Cardiac muscle cell (in vitro differentiated cells and primary cell): ENCODE measurements around the gene NFATC3. TPM values are rescaled to one million over a fixed set of nuclear protein-coding genes. Genes with fewer than 3 reads are reported as not detected.
"Not testable (repeated sequence)": the region's sequence is repeated elsewhere in the genome, so short reads cannot be mapped to it uniquely, and the experiment has no call there.

Source experiments
- DNase-seq, 2 donors: peaks; one replicate each; pipeline versions ENCODE4 v3.0.0 to v3.0.0-alpha.2; 2010 to 2017; ENCODE audit warnings: low read depth in 1 of 2, low spot score in 1 of 2
- H3K27ac ChIP-seq: fragments of 200-600 bp; sonication (generic); 2 replicates; pipeline ENCODE4 v1.5.1; 2016
- H3K27me3 ChIP-seq: fragments of 200-600 bp; sonication (generic); 2 replicates; pipeline ENCODE4 v1.6.0; 2016; ENCODE audit warnings: control low read depth
- H3K36me3 ChIP-seq: fragments of 200-600 bp; sonication (generic); 2 replicates; pipeline ENCODE4 v1.5.1; 2016; ENCODE audit warnings: control low read depth
- H3K4me1 ChIP-seq: fragments of 200-600 bp; sonication (generic); 2 replicates; pipeline ENCODE4 v1.8.1; 2017; ENCODE audit warnings: low read depth, mild to moderate bottlenecking, mixed run types
- H3K4me3 ChIP-seq: fragments of 200-600 bp; sonication (generic); 2 replicates; pipeline ENCODE4 v1.5.1; 2016; ENCODE audit warnings: mild to moderate bottlenecking
- H3K9me3 ChIP-seq: fragments of 200-600 bp; sonication (generic); 2 replicates; pipeline ENCODE4 v1.5.1; 2017; ENCODE audit warnings: low read depth, mild to moderate bottlenecking, control low read depth
- polyA plus RNA-seq: library from polyadenylated mRNA; unstranded; fragments of >200 nt; fragmentation: Nextera tagmentation; extraction: Ambion mirVana; gene quantifications from 2 replicates; pipeline ENCODE4 v1.2.1, GENCODE V29; 2016
- total RNA-seq: library from RNA; depleted of rRNA; stranded (reverse); fragments of >200 nt; gene quantifications from 2 replicates; pipeline ENCODE4 v1.2.3, GENCODE V29; 2016
- TF ChIP-seq, protein P1 (sequence below): IDR thresholded peaks from 2 replicates; pipeline ENCODE4 v1.5.1; 2012; ENCODE audit warnings: low read depth, mild to moderate bottlenecking, low read length

The NFATC3 gene
- total and polyA plus RNA-seq, 2 experiments from 2014 or later: 13.6 to 26.2 TPM

DNA sequence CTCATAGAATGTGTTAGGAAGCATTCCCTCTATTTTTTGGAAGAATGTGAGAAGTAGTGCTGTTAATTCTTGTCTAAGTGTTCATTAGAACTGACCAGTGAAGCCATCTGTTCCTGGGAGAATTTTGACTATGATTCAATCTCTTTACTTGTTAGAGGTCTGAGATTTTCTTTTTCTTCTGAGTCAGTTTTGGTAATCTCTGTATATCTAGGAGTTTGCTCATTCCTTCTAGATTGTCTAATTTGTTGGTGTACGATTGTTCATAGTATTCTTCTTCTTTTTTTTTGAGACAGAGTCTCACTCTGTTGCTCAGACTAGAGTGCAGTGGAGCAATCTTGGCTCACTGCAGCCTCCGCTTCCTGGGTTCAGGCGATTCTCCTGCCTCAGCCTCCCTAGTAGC is 20.4 kb downstream of the NFATC3 start:
- no peaks in the 10 kb centered on the region for H3K4me1 ChIP-seq
- H3K27me3 ChIP-seq: no peaks in the 10 kb centered on the region
- no peaks in the 10 kb centered on the region for H3K9me3 ChIP-seq
- TF ChIP-seq, protein P1, sequence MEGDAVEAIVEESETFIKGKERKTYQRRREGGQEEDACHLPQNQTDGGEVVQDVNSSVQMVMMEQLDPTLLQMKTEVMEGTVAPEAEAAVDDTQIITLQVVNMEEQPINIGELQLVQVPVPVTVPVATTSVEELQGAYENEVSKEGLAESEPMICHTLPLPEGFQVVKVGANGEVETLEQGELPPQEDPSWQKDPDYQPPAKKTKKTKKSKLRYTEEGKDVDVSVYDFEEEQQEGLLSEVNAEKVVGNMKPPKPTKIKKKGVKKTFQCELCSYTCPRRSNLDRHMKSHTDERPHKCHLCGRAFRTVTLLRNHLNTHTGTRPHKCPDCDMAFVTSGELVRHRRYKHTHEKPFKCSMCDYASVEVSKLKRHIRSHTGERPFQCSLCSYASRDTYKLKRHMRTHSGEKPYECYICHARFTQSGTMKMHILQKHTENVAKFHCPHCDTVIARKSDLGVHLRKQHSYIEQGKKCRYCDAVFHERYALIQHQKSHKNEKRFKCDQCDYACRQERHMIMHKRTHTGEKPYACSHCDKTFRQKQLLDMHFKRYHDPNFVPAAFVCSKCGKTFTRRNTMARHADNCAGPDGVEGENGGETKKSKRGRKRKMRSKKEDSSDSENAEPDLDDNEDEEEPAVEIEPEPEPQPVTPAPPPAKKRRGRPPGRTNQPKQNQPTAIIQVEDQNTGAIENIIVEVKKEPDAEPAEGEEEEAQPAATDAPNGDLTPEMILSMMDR: no peak
- no peaks in the 10 kb centered on the region for H3K36me3 ChIP-seq
- H3K27ac ChIP-seq: no peak overlapping the region
- no peak for DNase-seq
- no peak overlapping the region for H3K4me3 ChIP-seq

DNA sequence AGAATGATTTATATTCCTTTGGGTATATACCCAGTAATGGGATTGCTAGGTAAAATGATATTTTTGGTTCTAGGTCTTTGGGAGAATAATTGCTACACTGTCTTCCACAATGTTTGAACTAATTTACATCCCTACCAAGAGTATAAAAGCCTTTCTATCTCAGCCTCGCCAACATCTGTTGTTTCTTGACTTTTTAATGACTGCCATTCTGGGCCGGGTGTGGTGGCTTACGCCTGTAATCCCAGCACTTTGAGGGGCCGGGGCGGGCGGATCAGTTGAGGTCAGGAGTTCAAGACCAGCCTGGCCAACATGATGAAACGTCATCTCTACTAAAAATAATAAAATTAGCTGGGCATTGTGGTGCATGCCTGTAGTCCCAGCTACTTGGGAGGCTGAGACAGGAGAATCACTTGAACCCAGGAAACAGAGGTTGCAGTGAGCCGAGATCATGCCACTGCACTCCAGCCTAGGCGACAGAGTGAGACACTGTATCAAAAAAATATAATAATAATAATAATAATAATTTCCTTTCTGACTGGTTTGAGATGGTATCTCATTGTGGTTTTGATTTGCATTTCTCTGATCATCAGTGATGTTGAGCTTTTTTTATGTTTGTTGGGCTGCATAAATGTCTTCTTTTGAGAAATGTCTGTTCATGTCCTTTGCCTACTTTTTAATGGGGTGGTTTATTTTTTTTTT is 22.2 kb downstream of the NFATC3 start:
- H3K9me3 ChIP-seq, H3K27ac ChIP-seq, H3K4me1 ChIP-seq, DNase-seq, H3K4me3 ChIP-seq, H3K36me3 ChIP-seq, H3K27me3 ChIP-seq: not testable (repeated sequence)

DNA sequence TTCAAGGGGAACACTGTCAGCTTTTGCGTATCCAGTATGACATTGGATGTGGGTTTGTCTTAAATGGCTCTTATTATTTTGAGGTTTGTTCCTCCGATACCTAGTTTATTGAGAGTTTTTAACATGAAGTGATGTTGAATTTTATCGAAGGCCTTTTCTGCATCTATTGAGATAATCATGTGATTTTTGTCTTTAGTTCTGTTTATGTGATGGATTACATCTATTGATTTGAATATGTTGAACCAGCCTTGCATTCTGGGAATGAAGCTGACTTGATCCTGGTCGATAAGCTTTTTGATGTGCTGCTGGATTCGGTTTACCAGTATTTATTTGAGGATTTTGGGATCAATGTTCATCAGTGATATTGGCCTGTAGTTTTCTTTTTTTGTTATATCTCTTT is 24.0 kb downstream of the NFATC3 start:
- H3K27ac ChIP-seq, H3K9me3 ChIP-seq, H3K36me3 ChIP-seq, H3K27me3 ChIP-seq, H3K4me3 ChIP-seq, H3K4me1 ChIP-seq, DNase-seq: not testable (repeated sequence)

DNA sequence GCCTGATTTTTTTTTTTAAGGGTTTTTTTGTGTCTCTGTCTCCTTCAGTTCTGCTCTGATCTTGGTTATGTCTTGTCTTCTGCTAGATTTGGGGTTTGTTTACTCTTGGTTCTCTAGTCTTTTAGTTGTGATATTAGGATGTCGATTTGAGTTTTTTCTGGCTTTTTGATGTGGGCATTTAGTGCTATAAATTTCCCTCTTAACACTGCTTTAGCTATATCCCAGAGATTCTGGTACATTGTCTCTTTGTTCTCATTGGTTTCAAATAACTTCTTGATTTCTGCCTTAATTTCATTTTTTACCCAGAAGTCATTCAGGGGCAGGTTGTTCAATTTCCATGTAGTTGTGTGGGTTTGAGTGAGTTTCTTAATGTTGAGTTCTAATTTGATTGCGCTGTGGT is 25.4 kb downstream of the NFATC3 start:
- not testable (repeated sequence) for DNase-seq, H3K27me3 ChIP-seq, H3K4me3 ChIP-seq, H3K9me3 ChIP-seq, H3K36me3 ChIP-seq, H3K27ac ChIP-seq, H3K4me1 ChIP-seq

DNA sequence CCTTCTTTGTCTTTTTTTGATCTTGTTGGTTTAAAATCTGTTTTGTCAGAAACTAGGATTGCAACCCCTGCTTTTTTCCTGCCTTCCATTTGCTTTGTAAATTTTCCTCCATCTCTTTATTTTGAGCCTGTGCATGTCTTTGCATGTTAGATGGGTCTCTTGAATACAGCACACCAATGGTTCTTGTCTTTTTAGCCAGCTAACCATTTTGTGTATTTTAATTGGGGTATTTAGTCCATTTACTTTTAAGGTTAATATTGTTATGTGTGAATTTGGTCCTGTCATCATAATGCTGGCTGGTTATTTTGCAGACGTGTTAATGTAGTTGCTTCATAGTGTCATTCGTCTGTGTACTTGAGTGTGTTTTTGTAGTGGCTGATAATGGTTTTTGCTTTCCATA is 26.2 kb downstream of the NFATC3 start:
- no peaks in the 10 kb centered on the region for H3K9me3 ChIP-seq
- TF ChIP-seq, protein P1: no peak
- H3K36me3 ChIP-seq: no peaks in the 10 kb centered on the region
- no peak overlapping the region for H3K4me3 ChIP-seq
- H3K27ac ChIP-seq: no peak overlapping the region
- no peak for DNase-seq
- no peaks in the 10 kb centered on the region for H3K4me1 ChIP-seq
- no peaks in the 10 kb centered on the region for H3K27me3 ChIP-seq

DNA sequence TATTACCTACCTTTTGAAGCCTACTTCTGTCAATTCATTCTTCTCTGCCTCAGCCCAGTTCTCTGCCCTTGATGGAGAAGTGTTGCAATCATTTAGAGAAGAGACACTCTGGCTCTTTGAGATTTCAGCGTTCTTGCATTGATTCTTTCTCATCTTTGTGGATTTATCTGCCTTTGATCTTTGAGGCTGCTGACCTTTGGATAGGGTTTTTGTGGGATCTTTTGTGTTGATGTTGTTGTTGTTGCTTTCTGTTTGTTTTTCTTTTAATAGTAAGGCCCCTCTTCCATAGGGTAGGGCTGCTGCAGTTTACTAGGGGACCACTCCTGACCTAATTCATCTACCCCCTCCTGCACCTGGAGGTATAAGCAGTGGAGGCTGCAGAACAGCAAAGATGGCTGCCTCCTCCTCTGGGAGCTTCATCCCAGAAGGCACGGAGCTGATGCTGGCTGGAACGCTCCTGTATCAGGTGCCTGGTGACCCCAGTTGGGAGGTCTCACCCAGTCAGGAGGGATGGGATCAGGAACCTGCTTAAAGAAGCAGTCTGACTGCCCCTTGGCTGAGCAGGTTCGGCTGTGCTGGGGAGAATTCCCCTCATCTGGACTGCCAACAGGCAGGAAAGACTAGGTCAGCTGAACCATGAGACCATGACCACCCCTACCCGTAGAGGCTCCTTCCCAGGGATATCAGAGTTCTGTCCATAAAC is 28.0 kb downstream of the NFATC3 start:
- H3K9me3 ChIP-seq: no peaks in the 10 kb centered on the region
- TF ChIP-seq, protein P1: no peak
- H3K27me3 ChIP-seq: no peaks in the 10 kb centered on the region
- H3K4me3 ChIP-seq: no peak overlapping the region
- no peaks in the 10 kb centered on the region for H3K36me3 ChIP-seq
- H3K27ac ChIP-seq: no peak overlapping the region
- DNase-seq: no peak
- H3K4me1 ChIP-seq: no peaks in the 10 kb centered on the region

DNA sequence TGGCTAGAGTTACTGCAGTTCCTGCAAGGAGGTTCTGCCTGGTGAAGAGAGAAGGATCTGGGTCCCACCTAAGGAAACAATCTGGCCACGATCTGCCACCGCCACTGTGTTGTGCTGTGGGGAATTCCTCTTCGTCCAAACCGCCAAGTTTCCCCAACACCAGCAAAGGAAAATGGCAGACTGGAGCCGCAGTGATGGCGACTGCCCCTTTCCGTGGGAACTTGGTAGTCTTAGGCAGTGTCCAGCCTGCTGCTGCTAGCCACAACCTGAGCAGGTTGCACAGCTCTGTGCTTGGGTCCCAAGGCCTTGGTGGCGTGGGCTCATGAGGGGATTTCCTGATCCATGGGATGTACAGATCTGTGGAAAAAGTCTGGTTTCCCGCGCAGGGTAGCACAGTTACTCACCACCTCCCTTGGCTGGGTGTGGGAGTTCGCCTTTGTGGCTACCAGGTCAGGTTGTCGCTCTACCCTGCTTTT is 28.6 kb downstream of the NFATC3 start:
- no peaks in the 10 kb centered on the region for H3K36me3 ChIP-seq
- H3K4me1 ChIP-seq: no peaks in the 10 kb centered on the region
- H3K4me3 ChIP-seq: no peak overlapping the region
- TF ChIP-seq, protein P1: no peak
- no peaks in the 10 kb centered on the region for H3K27me3 ChIP-seq
- DNase-seq: no peak
- H3K9me3 ChIP-seq: no peaks in the 10 kb centered on the region
- H3K27ac ChIP-seq: no peak overlapping the region

DNA sequence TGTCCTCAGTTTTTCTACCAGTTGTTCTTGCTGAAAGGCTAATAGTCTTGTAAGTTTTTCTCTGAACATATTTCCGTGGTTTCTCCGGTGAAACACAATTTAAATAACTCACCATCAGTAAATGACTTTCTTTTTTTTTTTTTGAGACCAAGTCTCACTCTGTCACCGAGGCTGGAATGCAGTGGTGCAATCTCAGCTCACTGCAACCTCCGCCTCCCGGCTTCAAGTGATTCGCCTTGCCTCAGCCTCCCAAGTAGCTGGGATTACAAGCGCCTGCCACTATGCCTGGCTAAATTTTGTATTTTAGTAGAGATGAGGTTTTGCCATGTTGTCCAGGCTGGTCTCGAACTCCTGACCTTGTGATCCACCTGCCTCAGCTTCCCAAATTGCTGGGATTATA is 29.8 kb downstream of the NFATC3 start:
- not testable (repeated sequence) for H3K27ac ChIP-seq, H3K36me3 ChIP-seq, H3K4me1 ChIP-seq, H3K9me3 ChIP-seq, H3K4me3 ChIP-seq, H3K27me3 ChIP-seq
- peak in 1 of 2 donors; percentile 15 for DNase-seq
